ENCODE results near the gene TSPYL2. TPM values are rescaled to one million over a fixed set of nuclear protein-coding genes. Genes with fewer than 3 reads are reported as not detected.

The TSPYL2 gene
- total and polyA plus RNA-seq, 2 of the 8 experiments (the other 6 are each of a cell fraction or from before 2014, with no cell fraction given) = 13.4 to 13.7 TPM

DNA sequence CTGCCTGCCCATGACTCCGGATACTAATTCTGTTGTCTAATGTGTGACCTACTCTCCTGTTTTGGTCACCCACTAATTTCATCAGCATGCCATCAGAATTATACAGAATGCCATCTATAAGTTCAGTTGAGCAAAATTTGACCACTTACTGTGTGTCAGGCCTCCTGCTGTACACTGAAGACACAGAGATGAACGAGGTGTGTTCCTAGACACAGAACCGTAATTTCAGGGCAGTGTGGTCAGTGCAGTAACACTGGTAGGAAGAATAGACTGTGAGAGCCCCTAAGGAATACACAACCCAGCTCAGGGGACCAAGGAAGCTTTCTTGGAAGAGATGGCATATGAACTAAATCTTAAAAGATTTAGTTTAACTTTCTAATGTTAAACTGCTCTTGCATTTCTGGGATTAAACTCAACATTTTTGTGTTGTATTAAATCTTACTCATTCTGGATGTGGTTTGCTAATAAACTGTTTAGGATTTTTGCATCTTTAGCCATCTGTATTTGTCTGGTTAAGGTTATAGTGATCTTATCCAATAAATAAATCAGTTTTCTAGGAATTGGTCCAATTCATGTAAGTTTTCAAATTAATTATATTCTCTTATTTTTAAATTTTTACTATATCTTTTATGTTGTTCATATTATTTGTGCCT is 46.1 kb downstream of the TSPYL2 start:
- H3K23me2 ChIP-seq (ENCODE audit: low read depth, low read length) = no peaks in the 10 kb centered on the region
- no peak overlapping the region for H4K91ac ChIP-seq (replicated peaks; ENCODE audit: insufficient read length, low read length)
- no peak overlapping the region for H2BK20ac ChIP-seq (ENCODE audit: low read length)
- H3K4ac ChIP-seq (replicated peaks; ENCODE audit: insufficient read length, low read depth, low read length) = no peak overlapping the region
- H3K56ac ChIP-seq (replicated peaks; ENCODE audit: insufficient read length, low read depth, low read length) = no peak overlapping the region
- H2BK5ac ChIP-seq (ENCODE audit: low read depth, low read length) = no peak overlapping the region
- ChIA-PET CTCF (ENCODE audit: partially characterized antibody) (interaction anchor here (1.1 kb wide), 1 partner anchor 40 kb away, joined by 4 read pairs; no protein-coding TSS in a partner anchor), POLR2A (ENCODE audit: partially characterized antibody) (no interaction called here)
- H3K4me1 ChIP-seq (replicated peaks in 1 of 4; ENCODE audit: control insufficient read depth in 3 of 4, insufficient read depth in 4 of 4, low read length in 3 of 4) = no peaks in the 10 kb centered on the region
- DNase-seq (ENCODE audit: low read depth in 1 of 2, low spot score in 2 of 2) (no peak), FAIRE-seq (no peak)
- H2BK12ac ChIP-seq (ENCODE audit: low read depth, low read length) = no peak overlapping the region
- peaks cover 0 to 2% (median 0%) of the 10 kb centered on the region in 4 experiments; a peak in 1 of 8 replicates for H3K36me3 ChIP-seq (ENCODE audit: control insufficient read depth in 2 of 4, insufficient read depth in 4 of 4, low read length in 3 of 4)
- H3K27me3 ChIP-seq (replicated peaks in 1 of 4; ENCODE audit: control insufficient read depth in 3 of 4, extremely low read depth in 1 of 4, insufficient read depth in 3 of 4, low read length in 3 of 4) = no peaks in the 10 kb centered on the region
- no peak overlapping the region for H4K5ac ChIP-seq (ENCODE audit: insufficient read length, low read depth, low read length)
- no peak overlapping the region for H3K23ac ChIP-seq (ENCODE audit: insufficient read length)
- H3K14ac ChIP-seq (ENCODE audit: insufficient read length) = no peak overlapping the region
- H2AFZ ChIP-seq (ENCODE audit: low read length) = no peak overlapping the region
- no peak overlapping the region for H2BK120ac ChIP-seq (replicated peaks; ENCODE audit: low read depth, low read length)
- H3K9me3 ChIP-seq (ENCODE audit: insufficient read depth in 2 of 2, low read depth in 1 of 2, low read length in 1 of 2) = no peaks in the 10 kb centered on the region
- H2AK5ac ChIP-seq (ENCODE audit: low read depth, low read length) = no peak overlapping the region
- no peak overlapping the region for H2BK15ac ChIP-seq (ENCODE audit: low read length)
- no peak overlapping the region for H3K9ac ChIP-seq (replicated peaks in 1 of 4; ENCODE audit: extremely low read depth in 1 of 4, low read depth in 3 of 4, low read length in 3 of 4)
- no peaks in the 10 kb centered on the region for H4K20me1 ChIP-seq (replicated peaks in 1 of 2; ENCODE audit: control insufficient read depth in 1 of 2, insufficient read depth in 2 of 2, low read length in 2 of 2)
- no peak overlapping the region for H3K18ac ChIP-seq (ENCODE audit: extremely low read depth, low read length)
- no peak overlapping the region for H3K4me3 ChIP-seq (ENCODE audit: extremely low read depth in 1 of 4, insufficient read depth in 2 of 4, low read depth in 3 of 4, low read length in 4 of 4)
- H3K79me1 ChIP-seq (ENCODE audit: low read depth, low read length) = no peaks in the 10 kb centered on the region
- WGBS, 2 experiments (ENCODE audit: extremely low coverage in 1 of 2, insufficient coverage in 1 of 2, insufficient read length in 1 of 2, insufficient replicate concordance in 2 of 2, low coverage in 1 of 2, low lambda C conversion rate in 2 of 2, missing lambda C conversion rate in 1 of 2) = 100% methylated on average over 2 of the region's 3 CpGs; no CpG with 5 or more reads in 1 of the 2 experiments
- H3K4me2 ChIP-seq (ENCODE audit: insufficient read depth in 1 of 2, low read depth in 2 of 2, low read length in 2 of 2) = no peak overlapping the region
- H3K27ac ChIP-seq (ENCODE audit: low read depth, low read length) = no peak overlapping the region
- H3K79me2 ChIP-seq (ENCODE audit: control insufficient read depth in 1 of 2, insufficient read depth in 2 of 2, low read length in 2 of 2) = no peaks in the 10 kb centered on the region; a peak in 1 of 4 replicates
- H4K8ac ChIP-seq (ENCODE audit: extremely low read depth, insufficient read depth, low read length) = no peak overlapping the region
- TF ChIP-seq NANOG (IDR thresholded peaks at IDR 0.05; ENCODE audit: insufficient read depth, low read depth, low read length, poor library complexity, severe bottlenecking) (no peak), SUZ12 (IDR thresholded peaks at IDR 0.05; ENCODE audit: low read length) (no peak), SP2 (IDR thresholded peaks at IDR 0.05; ENCODE audit: low read length) (no peak), SIX5 (IDR thresholded peaks at IDR 0.05; ENCODE audit: low read depth, low read length) (no peak), BACH1 (IDR thresholded peaks at IDR 0.05; ENCODE audit: low read length) (no peak), POLR2AphosphoS5 (IDR thresholded peaks at IDR 0.05; ENCODE audit: low read depth, low read length) (no peak), EZH2 (IDR thresholded peaks at IDR 0.05; ENCODE audit: low read depth, low read length, severe bottlenecking) (no peak), JUND (IDR thresholded peaks at IDR 0.05; ENCODE audit: low read length) (no peak), BCL11A (IDR thresholded peaks at IDR 0.05; ENCODE audit: low read depth in 2 of 2, low read length in 2 of 2) (no peak), HDAC6 (IDR thresholded peaks at IDR 0.05; ENCODE audit: low read depth, low read length) (no peak), RBBP5 (IDR thresholded peaks at IDR 0.05; ENCODE audit: borderline replicate concordance, low read depth, low read length) (no peak), CBX8 (IDR thresholded peaks at IDR 0.05; ENCODE audit: borderline replicate concordance, low read depth, low read length) (no peak)
- TF ChIP-seq, protein P1, sequence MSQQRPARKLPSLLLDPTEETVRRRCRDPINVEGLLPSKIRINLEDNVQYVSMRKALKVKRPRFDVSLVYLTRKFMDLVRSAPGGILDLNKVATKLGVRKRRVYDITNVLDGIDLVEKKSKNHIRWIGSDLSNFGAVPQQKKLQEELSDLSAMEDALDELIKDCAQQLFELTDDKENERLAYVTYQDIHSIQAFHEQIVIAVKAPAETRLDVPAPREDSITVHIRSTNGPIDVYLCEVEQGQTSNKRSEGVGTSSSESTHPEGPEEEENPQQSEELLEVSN (IDR thresholded peaks at IDR 0.05) = no peak
